Hematopoietic multipotent progenitor cell treated with erythropoietin and hydrocortisone succinate and interleukin-3 and kit ligand, for 4 days (in vitro differentiated cells): ENCODE data around the gene GALNT2.

Experiments
- DNase-seq: peaks from one replicate; pipeline ENCODE4 v3.0.0-alpha.2; 2015

Gene GALNT2

GRCh38 chr1:230097370-230097769, 30.3 kb downstream of the GALNT2 start:
- DNase-seq: no peak

GRCh38 chr1:230098723-230099122, 31.7 kb downstream of the GALNT2 start:
- DNase-seq: no peak

- DNase-seq: no peak
Measured at GRCh38 chr1:230099465-230099864, 32.4 kb downstream of the GALNT2 start.

GRCh38 chr1:230100932-230101331, 33.9 kb downstream of the GALNT2 start:
- DNase-seq: no peak

GRCh38 chr1:230101556-230101955, 34.5 kb downstream of the GALNT2 start:
- no peak for DNase-seq

- no peak for DNase-seq
Measured at GRCh38 chr1:230102046-230102445, 35.0 kb downstream of the GALNT2 start.

GRCh38 chr1:230102472-230102871, 35.4 kb downstream of the GALNT2 start:
- DNase-seq: no peak

- no peak for DNase-seq
Measured at GRCh38 chr1:230103306-230104173, 36.5 kb downstream of the GALNT2 start.

GRCh38 chr1:230104395-230105244, 37.6 kb downstream of the GALNT2 start:
- DNase-seq: peak; percentile 88

GRCh38 chr1:230105245-230105753, 38.3 kb downstream of the GALNT2 start:
- DNase-seq: no peak

GRCh38 chr1:230105754-230106625, 39.0 kb downstream of the GALNT2 start:
- peak; percentile 53 for DNase-seq

GRCh38 chr1:230107941-230108340, 40.9 kb downstream of the GALNT2 start:
- DNase-seq: no peak

- DNase-seq: no peak
Measured at GRCh38 chr1:230108580-230108979, 41.5 kb downstream of the GALNT2 start.

- DNase-seq: no peak
Measured at GRCh38 chr1:230109066-230109465, 42.0 kb downstream of the GALNT2 start.

GRCh38 chr1:230109895-230110667, 43.0 kb downstream of the GALNT2 start:
- DNase-seq: no peak

- DNase-seq: no peak
Measured at GRCh38 chr1:230110971-230111370, 43.9 kb downstream of the GALNT2 start.

- DNase-seq: peak; percentile 81
Measured at GRCh38 chr1:230112131-230112701, 45.2 kb downstream of the GALNT2 start.

GRCh38 chr1:230112782-230113181, 45.7 kb downstream of the GALNT2 start:
- no peak for DNase-seq

- DNase-seq: no peak
Measured at GRCh38 chr1:230113235-230113592, 46.2 kb downstream of the GALNT2 start.

GRCh38 chr1:230113593-230114236, 46.7 kb downstream of the GALNT2 start:
- DNase-seq: no peak

- no peak for DNase-seq
Measured at GRCh38 chr1:230114237-230114651, 47.2 kb downstream of the GALNT2 start.
